HCT116 (cell line): ENCODE measurements around the gene MDH1.

ENCODE experiments used
- CEBPB ChIP-seq: IDR thresholded peaks from 2 replicates; pipeline ENCODE4 v1.6.1; 2012; ENCODE audit warnings: low read depth
- EGR1 ChIP-seq: IDR thresholded peaks from 2 replicates; pipeline ENCODE4 v1.6.1; 2012; ENCODE audit warnings: low read depth
- EZH2 ChIP-seq: fragments of 200-600 bp; sonication (generic); IDR thresholded peaks from 2 replicates; pipeline ENCODE4 v1.6.1; 2017; ENCODE audit warnings: antibody characterized with exemption, mixed run types
- FOSL1 ChIP-seq: IDR thresholded peaks from 2 replicates; pipeline ENCODE4 v1.6.1; 2012; ENCODE audit warnings: low read depth
- POLR2A ChIP-seq: IDR thresholded peaks from 2 replicates; pipeline ENCODE4 v1.7.0; 2011; ENCODE audit warnings: borderline replicate concordance; ENCODE audit not compliant: insufficient read depth, insufficient read length; ENCODE audit errors: extremely low read depth
- POLR2AphosphoS5 ChIP-seq: IDR thresholded peaks from 2 replicates; pipeline ENCODE4 v1.6.1; 2011; ENCODE audit warnings: mild to moderate bottlenecking, low read depth, low read length, moderate library complexity
- REST ChIP-seq: IDR thresholded peaks from 2 replicates; pipeline ENCODE4 v1.6.1; 2012; ENCODE audit warnings: low read depth
- SP1 ChIP-seq: IDR thresholded peaks from 2 replicates; pipeline ENCODE4 v1.6.1; 2012; ENCODE audit warnings: low read depth
- SRF ChIP-seq: IDR thresholded peaks from 2 replicates; pipeline ENCODE4 v1.6.1; 2012; ENCODE audit warnings: low read depth
- TCF7L2 ChIP-seq: IDR thresholded peaks from 2 replicates; pipeline ENCODE4 v1.7.0; 2011; ENCODE audit warnings: borderline replicate concordance, inconsistent platforms; ENCODE audit not compliant: insufficient read depth, insufficient read length; ENCODE audit errors: extremely low read depth
- ZFX ChIP-seq: fragments of 450-650 bp; IDR thresholded peaks from 2 replicates; pipeline ENCODE4 v1.6.1; 2017
- ZNF274 ChIP-seq: fragments of 200-500 bp; sonication (Bioruptor generic); IDR thresholded peaks from 2 replicates; pipeline ENCODE4 v1.6.1; 2014; ENCODE audit warnings: mild to moderate bottlenecking, low read depth, low read length, inconsistent platforms
- TF ChIP-seq, protein P1 (sequence below), 3 experiments: fragments of 200-600 bp in 1 of 3; sonication (generic) in 1 of 3; IDR thresholded peaks in 2 of 3; conservative IDR thresholded peaks in 1 of 3; 2 replicates each; pipeline ENCODE4 v1.5.1; 2012 to 2017; ENCODE audit warnings: low read depth in 2 of 3, low read length in 2 of 3, antibody characterized with exemption in 1 of 3, borderline replicate concordance in 1 of 3, control low read depth in 1 of 3, mild to moderate bottlenecking in 1 of 3, mixed read lengths in 1 of 3, mixed run types in 1 of 3, moderate library complexity in 1 of 3; ENCODE audit not compliant: insufficient read depth in 1 of 3
- TF ChIP-seq, protein P2 (sequence below): IDR thresholded peaks from 2 replicates; pipeline ENCODE4 v1.6.1; 2012

GRCh38 chr2:63648632-63649031 lies 59.9 kb downstream of the MDH1 start:
- TF ChIP-seq CEBPB (no peak), REST (no peak), TCF7L2 (no peak), SP1 (no peak), POLR2AphosphoS5 (no peak), EGR1 (no peak), POLR2A (no peak), ZFX (no peak), ZNF274 (no peak), EZH2 (no peak), SRF (no peak), FOSL1 (no peak)
- TF ChIP-seq, protein P1, sequence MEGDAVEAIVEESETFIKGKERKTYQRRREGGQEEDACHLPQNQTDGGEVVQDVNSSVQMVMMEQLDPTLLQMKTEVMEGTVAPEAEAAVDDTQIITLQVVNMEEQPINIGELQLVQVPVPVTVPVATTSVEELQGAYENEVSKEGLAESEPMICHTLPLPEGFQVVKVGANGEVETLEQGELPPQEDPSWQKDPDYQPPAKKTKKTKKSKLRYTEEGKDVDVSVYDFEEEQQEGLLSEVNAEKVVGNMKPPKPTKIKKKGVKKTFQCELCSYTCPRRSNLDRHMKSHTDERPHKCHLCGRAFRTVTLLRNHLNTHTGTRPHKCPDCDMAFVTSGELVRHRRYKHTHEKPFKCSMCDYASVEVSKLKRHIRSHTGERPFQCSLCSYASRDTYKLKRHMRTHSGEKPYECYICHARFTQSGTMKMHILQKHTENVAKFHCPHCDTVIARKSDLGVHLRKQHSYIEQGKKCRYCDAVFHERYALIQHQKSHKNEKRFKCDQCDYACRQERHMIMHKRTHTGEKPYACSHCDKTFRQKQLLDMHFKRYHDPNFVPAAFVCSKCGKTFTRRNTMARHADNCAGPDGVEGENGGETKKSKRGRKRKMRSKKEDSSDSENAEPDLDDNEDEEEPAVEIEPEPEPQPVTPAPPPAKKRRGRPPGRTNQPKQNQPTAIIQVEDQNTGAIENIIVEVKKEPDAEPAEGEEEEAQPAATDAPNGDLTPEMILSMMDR (IDR thresholded peaks at IDR 0.05 in 2 of 3, conservative IDR thresholded peaks at IDR 0.05 in 1 of 3; ENCODE audit: borderline replicate concordance in 1 of 3, insufficient read depth in 1 of 3, low read depth in 2 of 3, low read length in 2 of 3) = no peak
- TF ChIP-seq, protein P2, sequence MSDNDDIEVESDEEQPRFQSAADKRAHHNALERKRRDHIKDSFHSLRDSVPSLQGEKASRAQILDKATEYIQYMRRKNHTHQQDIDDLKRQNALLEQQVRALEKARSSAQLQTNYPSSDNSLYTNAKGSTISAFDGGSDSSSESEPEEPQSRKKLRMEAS = no peak
